ENCODE measurements around the gene CCNF. TPM values are rescaled to one million over a fixed set of nuclear protein-coding genes. Genes with fewer than 3 reads are reported as not detected.

The CCNF gene
- polyA plus RNA-seq, 3 donors, result 0.34 to 0.97 (median 0.68) TPM

GRCh38 chr16:2429771-2430663 is 770 bp downstream of the CCNF start:
- intact Hi-C loops (cut with micrococcal nuclease), result loop anchor here (5.0 to 10.0 kb wide), 5 partner anchors 32 to 88 kb away; partner anchors contain the start of genes ABCA3 (in 1 of the 2), NTN3 (in 1 of the 2), TBC1D24 (in 1 of the 2) and TEDC2 (in 1 of the 2)
- peak overlapping the region; percentile 99 for H2AFZ ChIP-seq (ENCODE audit: insufficient read depth, low read depth, low read length, poor library complexity, severe bottlenecking)
- peak overlapping the region; percentile 94 for H3K4me2 ChIP-seq (replicated peaks; ENCODE audit: extremely low read depth, low read length, poor library complexity, severe bottlenecking)
- H3K27ac Mint-ChIP-seq, result peak overlapping the region in 3 of 7 donors; percentile 17 to 68 (median 22)
- peaks cover 4 to 14% of the 10 kb centered on the region in 2 donors for H3K36me3 ChIP-seq (replicated peaks in 1 of 2; ENCODE audit: control insufficient read depth in 1 of 2, insufficient read depth in 2 of 2, low read length in 2 of 2)
- peaks cover 13 to 21% of the 10 kb centered on the region in 2 donors for H3K36me3 Mint-ChIP-seq
- H3K4me1 Mint-ChIP-seq, result peaks cover 31% of the 10 kb centered on the region
- H3K9ac ChIP-seq (ENCODE audit: insufficient read depth, low read length, poor library complexity, severe bottlenecking), result peak overlapping the region; percentile 77
- H3K4me3 Mint-ChIP-seq, result peak overlapping the region; percentile 84 to 94
- WGBS (ENCODE audit: insufficient coverage), result 2% methylated on average over 43 of the region's 46 CpGs
- peak overlapping the region in 1 of 2 donors; percentile 10 for H3K27ac ChIP-seq (ENCODE audit: low read depth in 1 of 2, low read length in 2 of 2)
- peaks cover 0 to 2% (median 0%) of the 10 kb centered on the region in 3 donors for H3K27me3 Mint-ChIP-seq (ENCODE audit: low read depth in 3 of 3)
- no peaks in the 10 kb centered on the region for H3K27me3 ChIP-seq (ENCODE audit: control insufficient read depth in 2 of 2, insufficient read depth in 2 of 2, low read length in 2 of 2)
- H3K79me2 ChIP-seq (ENCODE audit: insufficient read depth, low read length), result peaks cover 45% of the 10 kb centered on the region
- no peaks in the 10 kb centered on the region for H3K9me3 Mint-ChIP-seq
- peak; percentile 2 for TF ChIP-seq CTCF (IDR thresholded peaks at IDR 0.05)
- H3K9me3 ChIP-seq (replicated peaks in 1 of 2; ENCODE audit: control insufficient read depth in 1 of 2, insufficient read depth in 1 of 2, low read length in 2 of 2), result no peaks in the 10 kb centered on the region
- H4K20me1 ChIP-seq (ENCODE audit: insufficient read depth, low read length), result no peaks in the 10 kb centered on the region
- DNase-seq, result peak in 1 of 3 donors; percentile 1
- H3K4me3 ChIP-seq (replicated peaks in 1 of 3; ENCODE audit: low read depth in 2 of 3, low read length in 3 of 3), result peak overlapping the region; percentile 52 to 94 (median 79)
- H3K4me1 ChIP-seq (ENCODE audit: control insufficient read depth in 1 of 2, insufficient read depth in 2 of 2, low read length in 2 of 2), result peaks cover 20 to 28% of the 10 kb centered on the region in 2 donors

GRCh38 chr16:2432286-2432685 is 3.0 kb downstream of the CCNF start:
- Histone ChIP-seq H3K4me1 (ENCODE audit: control insufficient read depth in 1 of 2, insufficient read depth in 2 of 2, low read length in 2 of 2) (peaks cover 20 to 28% of the 10 kb centered on the region in 2 donors), H3K79me2 (ENCODE audit: insufficient read depth, low read length) (peaks cover 52% of the 10 kb centered on the region), H3K4me2 (replicated peaks; ENCODE audit: extremely low read depth, low read length, poor library complexity, severe bottlenecking) (no peak overlapping the region), H3K27ac (ENCODE audit: low read depth in 1 of 2, low read length in 2 of 2) (no peak overlapping the region), H2AFZ (ENCODE audit: insufficient read depth, low read depth, low read length, poor library complexity, severe bottlenecking) (no peak overlapping the region), H3K9ac (ENCODE audit: insufficient read depth, low read length, poor library complexity, severe bottlenecking) (no peak overlapping the region), H4K20me1 (ENCODE audit: insufficient read depth, low read length) (no peaks in the 10 kb centered on the region), H3K27me3 (ENCODE audit: control insufficient read depth in 2 of 2, insufficient read depth in 2 of 2, low read length in 2 of 2) (no peaks in the 10 kb centered on the region), H3K9me3 (replicated peaks in 1 of 2; ENCODE audit: control insufficient read depth in 1 of 2, insufficient read depth in 1 of 2, low read length in 2 of 2) (no peaks in the 10 kb centered on the region), H3K36me3 (replicated peaks in 1 of 2; ENCODE audit: control insufficient read depth in 1 of 2, insufficient read depth in 2 of 2, low read length in 2 of 2) (peaks cover 17 to 32% of the 10 kb centered on the region in 2 donors), H3K4me3 (replicated peaks in 1 of 3; ENCODE audit: low read depth in 2 of 3, low read length in 3 of 3) (no peak overlapping the region)
- peaks cover 29 to 40% of the 10 kb centered on the region in 2 donors for H3K36me3 Mint-ChIP-seq
- no peak for TF ChIP-seq CTCF (IDR thresholded peaks at IDR 0.05)
- no peaks in the 10 kb centered on the region for H3K9me3 Mint-ChIP-seq
- H3K27ac Mint-ChIP-seq, result peak overlapping the region in 1 of 7 donors; percentile 3
- 100% methylated on average over 4 of the region's 6 CpGs for WGBS (ENCODE audit: insufficient coverage)
- intact Hi-C loops (cut with micrococcal nuclease), result loop anchor here in 1 of 2 donors (10.0 kb wide), 1 partner anchor 73 kb away; no protein-coding TSS in a partner anchor
- H3K4me3 Mint-ChIP-seq, result no peak overlapping the region
- peaks cover 0 to 2% (median 0%) of the 10 kb centered on the region in 3 donors for H3K27me3 Mint-ChIP-seq (ENCODE audit: low read depth in 3 of 3)
- DNase-seq, result no peak
- H3K4me1 Mint-ChIP-seq, result peaks cover 30% of the 10 kb centered on the region

Measured in CD14-positive monocyte (primary cell).